GM23338 (cell line): ENCODE measurements around the gene LTBP3.

Experiments
- CREB1 ChIP-seq: fragments of 250-450 bp; sonication (Bioruptor Pico); IDR thresholded peaks from 2 replicates; pipeline ENCODE4 v1.5.0; 2020; ENCODE audit warnings: low read depth, mild to moderate bottlenecking, moderate library complexity
- EZH2 ChIP-seq: fragments of 200-600 bp; sonication (generic); IDR thresholded peaks from one replicate; pipeline ENCODE4 v1.8.0; 2017; ENCODE audit warnings: antibody characterized with exemption, mild to moderate bottlenecking, low read depth; ENCODE audit not compliant: unreplicated experiment
- EZH2phosphoT487 ChIP-seq: fragments of 200-600 bp; sonication (generic); IDR thresholded peaks from one replicate; pipeline ENCODE4 v1.8.1; 2018; ENCODE audit warnings: antibody characterized with exemption; ENCODE audit not compliant: unreplicated experiment
- POLR2AphosphoS5 ChIP-seq: IDR thresholded peaks from 2 replicates; pipeline ENCODE4 v1.6.1; 2016; ENCODE audit warnings: antibody characterized with exemption, low read depth
- ZNF331 ChIP-seq: fragments of 250-450 bp; sonication (Bioruptor Pico); IDR thresholded peaks from 2 replicates; pipeline ENCODE4 v1.5.0; 2020; ENCODE audit warnings: low read depth, mild to moderate bottlenecking, moderate library complexity
- TF ChIP-seq, protein P1 (sequence below), 2 experiments: fragments of 200-600 bp in 1 of 2; sonication (generic) in 1 of 2; conservative IDR thresholded peaks; 2 replicates each; pipeline versions ENCODE4 v1.5.1 to v1.6.1; 2016 to 2017; ENCODE audit warnings: antibody characterized with exemption in 2 of 2, low read depth in 2 of 2, mild to moderate bottlenecking in 2 of 2, moderate library complexity in 1 of 2
- TF ChIP-seq, protein P2 (sequence below): IDR thresholded peaks from 2 replicates; pipeline ENCODE4 v1.6.1; 2016; ENCODE audit warnings: antibody characterized with exemption
- TF ChIP-seq, protein P3 (sequence below): IDR thresholded peaks from one replicate; pipeline ENCODE4 v1.6.1; 2018; ENCODE audit warnings: antibody characterized with exemption; ENCODE audit not compliant: unreplicated experiment

DNA sequence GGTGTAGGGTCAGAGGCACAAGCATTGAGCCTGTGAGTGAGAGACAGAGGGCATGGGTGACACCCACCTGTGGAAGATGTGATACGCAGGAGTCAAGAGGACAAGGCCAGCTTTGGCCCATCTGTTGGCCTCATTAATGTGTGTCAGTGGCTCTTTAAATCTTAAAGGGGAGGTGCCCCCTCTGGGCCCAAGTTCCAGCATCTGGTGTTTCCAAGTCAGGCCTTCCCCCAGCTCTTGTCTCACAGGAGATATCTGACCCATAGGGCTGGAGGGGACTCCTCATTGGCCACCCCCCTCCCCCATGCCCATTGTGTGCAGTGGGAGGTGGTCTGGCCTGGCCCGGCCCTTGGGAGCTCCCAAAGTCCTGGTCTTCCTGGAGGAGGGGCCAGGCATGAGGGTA, 28.5 kb upstream of the LTBP3 start:
- TF ChIP-seq, protein P1, sequence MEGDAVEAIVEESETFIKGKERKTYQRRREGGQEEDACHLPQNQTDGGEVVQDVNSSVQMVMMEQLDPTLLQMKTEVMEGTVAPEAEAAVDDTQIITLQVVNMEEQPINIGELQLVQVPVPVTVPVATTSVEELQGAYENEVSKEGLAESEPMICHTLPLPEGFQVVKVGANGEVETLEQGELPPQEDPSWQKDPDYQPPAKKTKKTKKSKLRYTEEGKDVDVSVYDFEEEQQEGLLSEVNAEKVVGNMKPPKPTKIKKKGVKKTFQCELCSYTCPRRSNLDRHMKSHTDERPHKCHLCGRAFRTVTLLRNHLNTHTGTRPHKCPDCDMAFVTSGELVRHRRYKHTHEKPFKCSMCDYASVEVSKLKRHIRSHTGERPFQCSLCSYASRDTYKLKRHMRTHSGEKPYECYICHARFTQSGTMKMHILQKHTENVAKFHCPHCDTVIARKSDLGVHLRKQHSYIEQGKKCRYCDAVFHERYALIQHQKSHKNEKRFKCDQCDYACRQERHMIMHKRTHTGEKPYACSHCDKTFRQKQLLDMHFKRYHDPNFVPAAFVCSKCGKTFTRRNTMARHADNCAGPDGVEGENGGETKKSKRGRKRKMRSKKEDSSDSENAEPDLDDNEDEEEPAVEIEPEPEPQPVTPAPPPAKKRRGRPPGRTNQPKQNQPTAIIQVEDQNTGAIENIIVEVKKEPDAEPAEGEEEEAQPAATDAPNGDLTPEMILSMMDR (conservative IDR thresholded peaks at IDR 0.05; ENCODE audit: low read depth in 2 of 2) = no peak
- no peak for TF ChIP-seq EZH2phosphoT487
- no peak for TF ChIP-seq POLR2AphosphoS5
- TF ChIP-seq, protein P2, sequence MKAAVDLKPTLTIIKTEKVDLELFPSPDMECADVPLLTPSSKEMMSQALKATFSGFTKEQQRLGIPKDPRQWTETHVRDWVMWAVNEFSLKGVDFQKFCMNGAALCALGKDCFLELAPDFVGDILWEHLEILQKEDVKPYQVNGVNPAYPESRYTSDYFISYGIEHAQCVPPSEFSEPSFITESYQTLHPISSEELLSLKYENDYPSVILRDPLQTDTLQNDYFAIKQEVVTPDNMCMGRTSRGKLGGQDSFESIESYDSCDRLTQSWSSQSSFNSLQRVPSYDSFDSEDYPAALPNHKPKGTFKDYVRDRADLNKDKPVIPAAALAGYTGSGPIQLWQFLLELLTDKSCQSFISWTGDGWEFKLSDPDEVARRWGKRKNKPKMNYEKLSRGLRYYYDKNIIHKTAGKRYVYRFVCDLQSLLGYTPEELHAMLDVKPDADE = no peak
- TF ChIP-seq, protein P3, sequence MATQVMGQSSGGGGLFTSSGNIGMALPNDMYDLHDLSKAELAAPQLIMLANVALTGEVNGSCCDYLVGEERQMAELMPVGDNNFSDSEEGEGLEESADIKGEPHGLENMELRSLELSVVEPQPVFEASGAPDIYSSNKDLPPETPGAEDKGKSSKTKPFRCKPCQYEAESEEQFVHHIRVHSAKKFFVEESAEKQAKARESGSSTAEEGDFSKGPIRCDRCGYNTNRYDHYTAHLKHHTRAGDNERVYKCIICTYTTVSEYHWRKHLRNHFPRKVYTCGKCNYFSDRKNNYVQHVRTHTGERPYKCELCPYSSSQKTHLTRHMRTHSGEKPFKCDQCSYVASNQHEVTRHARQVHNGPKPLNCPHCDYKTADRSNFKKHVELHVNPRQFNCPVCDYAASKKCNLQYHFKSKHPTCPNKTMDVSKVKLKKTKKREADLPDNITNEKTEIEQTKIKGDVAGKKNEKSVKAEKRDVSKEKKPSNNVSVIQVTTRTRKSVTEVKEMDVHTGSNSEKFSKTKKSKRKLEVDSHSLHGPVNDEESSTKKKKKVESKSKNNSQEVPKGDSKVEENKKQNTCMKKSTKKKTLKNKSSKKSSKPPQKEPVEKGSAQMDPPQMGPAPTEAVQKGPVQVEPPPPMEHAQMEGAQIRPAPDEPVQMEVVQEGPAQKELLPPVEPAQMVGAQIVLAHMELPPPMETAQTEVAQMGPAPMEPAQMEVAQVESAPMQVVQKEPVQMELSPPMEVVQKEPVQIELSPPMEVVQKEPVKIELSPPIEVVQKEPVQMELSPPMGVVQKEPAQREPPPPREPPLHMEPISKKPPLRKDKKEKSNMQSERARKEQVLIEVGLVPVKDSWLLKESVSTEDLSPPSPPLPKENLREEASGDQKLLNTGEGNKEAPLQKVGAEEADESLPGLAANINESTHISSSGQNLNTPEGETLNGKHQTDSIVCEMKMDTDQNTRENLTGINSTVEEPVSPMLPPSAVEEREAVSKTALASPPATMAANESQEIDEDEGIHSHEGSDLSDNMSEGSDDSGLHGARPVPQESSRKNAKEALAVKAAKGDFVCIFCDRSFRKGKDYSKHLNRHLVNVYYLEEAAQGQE = no peak
- TF ChIP-seq EZH2 = no peak
- TF ChIP-seq CREB1 = no peak
- no peak for TF ChIP-seq ZNF331 (CRISPR knock-in tag)
